ENCODE data around the gene IDI1.
"Not testable (repeated sequence)": the region's sequence is repeated elsewhere in the genome, so short reads cannot be mapped to it uniquely, and the experiment has no call there.

IDI1 gene

DNA sequence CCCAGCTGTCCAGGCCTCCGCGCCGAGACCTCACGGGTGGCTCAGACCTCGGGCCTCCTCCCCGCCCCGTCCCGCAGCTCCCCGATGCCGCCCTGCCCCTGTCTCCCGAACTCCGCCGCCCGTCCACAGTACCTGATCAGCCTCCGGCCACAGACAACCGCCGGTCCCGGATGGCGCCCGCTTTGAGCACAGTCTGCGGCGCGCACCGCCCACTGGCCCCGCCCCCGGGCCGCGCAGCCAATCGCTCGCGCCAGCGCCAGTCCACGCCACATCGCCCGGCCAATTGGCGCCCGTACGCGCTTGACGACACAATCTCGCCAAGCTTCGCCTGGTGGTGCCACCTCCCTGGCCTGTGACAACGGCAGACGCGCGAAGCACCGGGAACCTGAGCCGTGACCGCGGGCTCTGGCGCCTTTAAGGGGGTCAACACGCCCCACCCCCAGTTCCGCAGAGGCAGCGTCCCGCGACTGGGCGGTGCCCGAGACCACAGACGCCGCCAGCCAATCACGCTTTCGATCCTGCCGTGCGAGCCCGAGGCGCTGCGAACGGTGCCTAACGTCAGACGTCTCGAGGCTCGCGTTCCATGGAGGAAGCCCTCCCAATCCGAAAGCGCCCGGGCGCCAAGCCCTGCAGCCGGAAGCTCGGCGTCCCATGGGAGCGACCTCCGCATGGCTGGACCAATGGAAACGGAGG is at the start of gene IDI1:
Gene IDI1, minus strand, starts transcription at position 388 of the 693 bp plus-strand sequence. Its CDS starts 116 bp downstream, at position 272.
- DNase-seq = peak; percentile 96

DNA sequence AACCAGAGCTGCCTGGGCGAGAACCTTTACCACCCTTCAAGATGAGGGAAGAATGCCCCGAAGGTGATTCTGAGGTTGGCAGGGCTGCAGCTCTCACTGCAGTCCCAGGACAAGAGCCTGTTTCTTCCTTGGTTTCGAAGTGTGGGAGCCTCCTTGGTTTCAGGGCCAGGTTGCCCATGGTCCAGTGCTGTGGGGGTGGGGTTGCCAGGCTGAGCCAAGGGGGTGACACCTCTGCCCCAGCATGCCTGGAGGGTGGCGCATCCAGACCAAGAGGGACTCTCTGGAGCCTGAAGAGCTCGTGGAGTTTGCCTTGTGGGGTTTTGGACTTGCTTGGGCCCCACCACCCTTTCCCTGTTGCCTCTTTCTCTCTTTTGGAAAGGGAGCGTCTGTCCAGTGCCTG is 48.5 kb upstream of the IDI1 start:
- DNase-seq = no peak

DNA sequence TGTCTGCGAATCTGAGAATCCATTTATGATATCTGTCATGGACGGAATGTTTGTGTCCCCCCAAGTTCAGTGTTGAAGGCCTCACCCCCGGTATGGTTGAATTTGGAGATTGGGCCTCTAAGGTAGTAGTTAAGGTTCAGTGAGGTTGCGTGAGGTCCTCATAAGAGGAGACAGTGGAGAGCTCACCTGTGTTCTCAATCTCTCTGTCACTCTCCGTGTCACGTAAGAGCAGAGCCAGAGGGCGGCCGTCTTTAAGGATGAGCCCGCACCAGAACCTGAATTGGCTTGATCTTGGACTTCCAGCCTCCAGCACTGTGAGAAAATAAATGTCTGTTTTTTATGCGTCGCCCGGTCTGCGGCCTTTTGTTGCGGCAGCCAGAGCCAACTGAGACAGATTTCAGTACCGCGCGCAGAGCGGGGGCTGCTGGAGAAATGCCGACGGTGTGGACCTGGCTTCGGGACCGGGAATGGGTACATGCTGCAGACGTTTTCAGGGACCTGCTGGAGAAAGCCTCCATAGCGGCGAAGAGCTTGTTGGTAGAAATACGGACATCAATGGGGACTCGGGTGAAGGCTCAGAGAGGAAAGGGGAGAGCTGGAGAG is 47.5 kb upstream of the IDI1 start:
- DNase-seq = no peak

DNA sequence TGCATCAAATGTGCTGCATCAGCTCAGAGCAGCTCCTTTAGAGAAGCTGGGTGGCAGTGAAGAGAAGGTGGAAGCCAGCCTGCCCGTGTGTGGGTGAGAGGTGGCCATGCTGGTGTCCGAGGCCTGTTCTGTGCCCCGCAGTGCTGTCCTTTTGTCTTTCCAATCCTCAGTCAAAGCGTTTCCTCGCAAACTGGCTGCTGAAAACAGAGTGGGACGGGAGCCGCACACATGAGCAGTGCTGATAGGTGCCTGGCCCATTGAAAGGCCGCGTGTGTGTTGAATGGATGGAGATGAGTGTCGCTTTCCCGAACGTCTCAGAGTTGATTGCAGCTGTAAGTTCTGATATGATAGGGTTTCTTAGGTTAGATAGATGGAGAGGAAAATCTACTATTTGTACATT is 46.6 kb upstream of the IDI1 start:
- no peak for DNase-seq

DNA sequence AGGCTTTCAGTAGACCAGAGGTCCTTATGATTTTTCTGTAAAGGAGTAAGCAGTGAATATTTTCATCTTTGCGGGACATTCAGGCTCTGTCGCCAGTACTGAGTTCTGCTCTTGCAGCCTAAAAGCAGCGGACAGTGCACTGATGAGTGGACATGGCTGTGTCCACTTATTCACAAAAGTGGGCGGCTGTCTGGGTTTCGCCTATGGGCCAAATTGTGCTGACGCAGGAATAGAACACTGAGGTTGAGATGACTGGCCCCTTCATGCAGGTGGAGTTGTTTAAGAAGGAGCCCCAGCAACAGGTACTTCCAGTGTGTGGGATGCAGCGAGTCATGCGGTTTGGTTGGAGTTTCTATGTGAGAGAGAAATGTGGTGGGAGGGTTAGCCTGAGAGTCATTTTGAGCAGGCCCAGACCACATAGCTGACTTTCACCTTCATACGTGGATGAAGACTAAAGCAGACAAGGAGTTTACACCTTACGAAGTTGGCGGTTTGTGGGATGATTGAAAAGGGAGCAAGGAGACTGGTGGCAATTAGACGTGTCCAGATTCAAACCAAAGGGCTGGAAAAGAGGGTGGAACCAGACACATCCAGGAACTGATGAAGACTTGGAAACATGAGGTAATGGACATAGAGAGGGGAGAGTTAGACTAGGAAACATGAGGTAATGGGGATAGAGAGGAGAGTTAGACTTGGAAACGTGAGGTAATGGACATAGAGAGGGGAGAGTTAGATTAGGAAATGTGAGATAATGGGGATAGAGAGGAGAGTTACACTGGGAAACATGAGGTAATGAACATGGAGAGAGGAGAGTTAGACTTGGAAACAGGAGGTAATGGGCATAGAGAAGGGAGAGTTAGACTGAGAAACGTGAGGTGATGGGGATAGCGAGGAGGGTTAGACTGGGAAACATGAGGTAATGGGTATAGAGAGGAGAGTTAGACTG is 45.5 kb upstream of the IDI1 start:
- peak; percentile 68 for DNase-seq

DNA sequence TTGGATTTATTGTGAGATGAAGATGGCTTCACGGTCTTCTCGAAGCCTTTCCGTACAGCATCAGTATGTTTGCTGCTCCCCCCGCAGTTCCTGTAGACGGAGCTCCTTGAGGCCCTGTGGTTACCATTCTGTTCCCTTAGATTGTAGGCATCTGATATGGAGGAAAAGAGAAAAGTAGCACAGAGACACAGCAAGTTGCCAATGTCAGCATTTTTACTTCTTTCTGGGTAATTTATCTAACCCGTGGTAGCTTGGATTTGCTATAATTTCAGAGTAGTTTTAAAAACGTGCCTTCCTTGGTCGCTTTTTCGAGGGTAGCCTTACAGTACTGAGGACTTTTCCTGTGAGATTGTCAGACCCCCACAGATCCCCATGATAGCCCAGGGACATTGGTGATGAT is 44.8 kb upstream of the IDI1 start:
- no peak for DNase-seq

DNA sequence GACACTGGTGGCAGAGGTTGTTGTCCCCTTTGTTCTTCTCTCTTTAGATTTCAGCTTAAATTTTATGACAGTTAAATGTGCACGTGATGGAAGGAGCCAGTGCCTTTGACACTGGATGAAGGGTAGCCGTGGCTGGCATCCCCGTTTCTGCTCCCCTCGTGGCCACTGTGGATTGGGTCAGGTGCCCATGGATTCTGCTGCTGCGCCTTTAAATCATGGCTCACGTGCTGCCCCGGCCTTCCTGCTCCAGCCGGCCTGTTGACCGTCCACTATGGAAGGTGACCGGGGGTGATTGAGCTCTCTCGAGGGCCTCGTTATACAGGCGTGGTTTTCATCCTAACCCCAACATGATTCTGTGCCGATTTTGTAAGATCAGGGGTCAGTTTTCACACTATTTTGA is 41.8 kb upstream of the IDI1 start:
- DNase-seq = no peak

DNA sequence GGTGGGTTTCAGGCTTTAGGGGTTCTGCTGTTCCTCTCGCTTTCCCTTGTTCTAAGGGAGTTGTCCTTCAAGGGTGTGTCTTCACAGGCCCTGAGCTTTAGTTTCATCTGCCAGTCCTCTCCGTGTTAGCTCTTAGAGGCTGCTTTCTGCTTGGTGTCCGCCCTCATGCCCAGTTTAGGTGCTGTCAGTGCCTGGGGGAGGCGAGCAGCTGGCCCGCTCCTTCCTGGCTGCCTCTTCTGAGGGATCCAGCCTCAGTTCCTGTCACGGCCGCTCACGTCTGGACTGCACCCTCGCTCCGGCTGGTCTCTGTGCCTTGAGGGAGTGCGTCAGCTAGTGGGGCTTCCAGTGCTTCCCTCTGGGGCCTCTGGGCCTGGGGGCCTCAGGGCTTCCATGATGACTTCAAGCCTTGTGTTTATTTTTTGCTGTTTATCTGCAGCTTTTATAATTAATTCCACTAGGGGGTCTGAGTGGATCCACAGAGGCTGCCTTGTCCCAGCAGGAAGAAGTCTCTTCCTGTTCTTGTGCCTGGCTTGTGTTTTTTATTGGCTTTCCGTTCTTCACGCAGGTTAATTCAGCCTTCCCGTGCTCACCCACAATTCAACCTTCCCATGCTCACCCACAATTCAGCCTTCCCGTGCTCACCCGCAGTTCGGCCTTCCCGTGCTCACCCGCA is 40.2 kb upstream of the IDI1 start:
- DNase-seq = no peak

DNA sequence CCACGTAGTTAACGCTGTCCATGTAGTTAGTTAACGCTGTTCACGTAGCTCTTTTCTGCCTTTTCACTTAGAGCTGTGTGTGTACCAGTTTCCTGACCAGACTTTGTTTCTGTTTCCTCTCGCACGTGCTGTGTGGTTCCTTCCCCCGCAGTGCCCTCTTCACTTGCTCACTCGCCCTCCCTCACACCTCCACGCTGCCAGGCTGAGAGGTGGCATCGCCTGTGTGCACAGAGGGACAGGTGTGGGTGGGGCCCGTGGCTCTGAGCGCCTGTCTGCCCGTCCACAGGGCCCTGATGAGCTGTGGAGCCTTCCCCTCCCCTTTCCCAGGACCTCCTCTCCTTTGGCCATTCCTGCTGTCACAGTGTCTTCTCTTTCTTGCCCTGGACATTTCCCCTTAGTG is 37.9 kb upstream of the IDI1 start:
- no peak for DNase-seq

DNA sequence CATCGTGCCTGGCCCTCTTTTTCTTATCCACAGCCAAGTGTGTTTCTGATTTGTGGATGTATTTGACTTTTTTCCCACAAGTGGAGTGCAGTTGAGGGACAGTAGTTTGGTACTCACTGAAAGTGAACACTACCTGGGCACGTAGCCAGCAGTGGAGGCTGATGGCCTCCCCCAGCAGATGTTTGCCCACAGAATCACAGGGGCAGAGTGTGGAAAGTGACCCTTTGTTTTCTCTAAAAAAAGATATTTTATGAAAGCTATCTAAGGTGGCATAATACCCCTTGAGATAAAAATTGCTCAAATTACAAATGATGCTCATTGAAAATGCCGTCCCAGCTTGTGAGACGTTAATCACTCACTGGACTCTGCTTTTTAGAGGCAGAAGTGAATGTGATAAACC is 36.3 kb upstream of the IDI1 start:
- no peak for DNase-seq

DNA sequence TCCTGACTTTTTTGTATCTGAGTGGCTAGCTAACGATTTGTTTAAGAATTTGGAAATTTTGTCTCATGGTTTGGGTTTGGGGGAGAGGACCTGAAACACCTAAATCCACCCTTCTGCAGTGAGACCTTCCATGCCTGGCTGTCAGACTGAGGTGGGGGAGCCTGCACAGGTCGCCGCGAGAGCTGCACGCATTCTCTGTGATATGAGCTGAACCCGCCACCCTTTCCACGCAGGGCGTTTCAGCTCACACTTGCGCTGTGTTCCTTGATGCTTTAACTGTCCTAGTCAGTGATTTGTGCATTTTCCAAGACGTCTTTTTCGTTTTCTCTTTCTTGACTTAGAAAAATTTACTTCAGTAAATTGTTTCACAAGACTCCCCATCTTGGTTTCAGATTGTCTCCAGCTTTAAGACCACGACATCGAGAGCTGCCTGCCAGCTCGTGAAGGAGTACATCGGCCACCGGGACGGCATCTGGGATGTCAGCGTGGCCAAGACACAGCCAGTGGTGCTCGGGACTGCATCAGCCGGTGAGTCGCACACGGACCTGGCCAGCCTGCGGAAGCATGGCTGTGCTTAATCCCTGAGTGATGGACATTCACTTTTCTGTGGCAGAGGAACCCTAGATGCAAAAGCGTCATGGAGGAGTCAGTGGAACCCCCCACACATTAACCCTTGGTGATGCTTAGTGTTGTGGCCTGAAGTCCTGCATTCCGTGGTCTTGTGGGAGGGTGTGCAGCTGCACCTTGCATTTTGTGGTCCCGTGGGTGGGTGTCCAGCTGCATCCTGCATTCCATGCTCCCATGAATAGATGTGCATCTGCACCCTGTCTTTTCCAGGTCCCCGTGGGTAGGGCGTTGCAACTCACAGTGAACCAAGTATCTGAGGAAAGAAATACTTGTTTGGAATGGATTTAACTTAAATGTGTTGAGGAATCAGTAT is 35.4 kb upstream of the IDI1 start:
- no peak for DNase-seq

DNA sequence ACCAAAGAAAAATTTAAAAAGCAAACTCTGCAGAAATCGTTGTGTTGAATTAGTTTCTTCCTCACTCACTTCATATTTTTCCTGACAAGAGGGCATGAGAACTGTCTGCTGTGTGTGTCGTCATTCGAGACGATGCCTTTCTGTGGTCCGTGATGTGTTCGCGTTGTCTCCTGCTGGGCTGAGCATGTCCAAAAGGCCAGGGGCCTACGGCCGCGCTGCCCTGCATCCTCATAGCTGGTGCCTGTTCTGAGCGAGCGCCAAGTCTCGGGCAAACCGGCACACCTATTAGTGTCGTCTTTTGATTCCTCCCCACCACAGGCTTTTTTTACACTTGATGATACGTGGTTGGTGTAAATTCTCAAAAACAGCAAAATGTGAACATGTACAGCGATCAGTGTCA is 34.7 kb upstream of the IDI1 start:
- DNase-seq = no peak

DNA sequence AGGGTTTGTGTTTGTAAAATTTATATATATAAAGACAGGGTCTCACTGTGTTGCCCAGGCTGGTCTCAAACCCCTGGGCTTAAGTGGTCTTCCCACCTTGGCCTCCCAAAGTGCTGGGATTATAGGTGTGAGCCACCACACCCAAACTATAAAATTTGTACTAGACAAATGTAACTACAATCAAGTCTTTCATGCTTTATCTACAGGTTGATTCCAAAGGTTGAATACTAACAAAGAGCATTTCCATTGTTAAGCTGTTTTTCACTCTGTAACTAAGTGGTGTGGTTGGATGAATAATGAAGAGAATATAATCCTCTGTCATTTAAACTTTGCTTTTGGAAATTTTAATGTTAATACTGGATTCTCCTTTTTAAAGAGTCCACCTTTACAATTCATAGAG is 29.7 kb upstream of the IDI1 start:
- no peak for DNase-seq

DNA sequence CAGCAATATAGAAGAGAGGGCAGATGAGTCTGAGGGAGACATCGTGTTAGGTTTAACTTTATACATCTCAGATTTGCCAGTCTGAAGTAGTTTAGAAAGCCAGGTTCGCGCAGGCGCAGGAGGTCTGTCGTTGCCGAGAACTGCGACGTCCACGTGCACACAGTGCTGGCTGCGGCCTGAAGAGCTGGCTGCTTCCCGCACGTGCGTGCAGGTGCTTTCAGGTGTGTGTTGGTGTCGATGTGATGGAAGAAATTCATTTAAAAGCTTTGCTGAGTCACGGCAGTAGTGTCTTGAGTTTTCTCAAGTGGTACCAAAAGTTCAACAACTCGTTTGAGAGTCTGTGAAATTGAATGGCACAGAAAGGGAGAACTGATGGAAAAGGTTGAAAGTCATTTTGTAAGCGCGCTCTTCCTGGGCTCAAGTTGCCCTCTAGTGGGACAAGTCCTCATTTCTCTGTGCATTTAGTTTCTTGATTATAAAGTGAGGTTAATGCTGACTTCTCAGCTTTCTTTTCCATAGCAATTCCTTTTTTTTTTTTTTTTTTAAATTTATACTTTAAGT is 25.9 kb upstream of the IDI1 start:
- no peak for DNase-seq

DNA sequence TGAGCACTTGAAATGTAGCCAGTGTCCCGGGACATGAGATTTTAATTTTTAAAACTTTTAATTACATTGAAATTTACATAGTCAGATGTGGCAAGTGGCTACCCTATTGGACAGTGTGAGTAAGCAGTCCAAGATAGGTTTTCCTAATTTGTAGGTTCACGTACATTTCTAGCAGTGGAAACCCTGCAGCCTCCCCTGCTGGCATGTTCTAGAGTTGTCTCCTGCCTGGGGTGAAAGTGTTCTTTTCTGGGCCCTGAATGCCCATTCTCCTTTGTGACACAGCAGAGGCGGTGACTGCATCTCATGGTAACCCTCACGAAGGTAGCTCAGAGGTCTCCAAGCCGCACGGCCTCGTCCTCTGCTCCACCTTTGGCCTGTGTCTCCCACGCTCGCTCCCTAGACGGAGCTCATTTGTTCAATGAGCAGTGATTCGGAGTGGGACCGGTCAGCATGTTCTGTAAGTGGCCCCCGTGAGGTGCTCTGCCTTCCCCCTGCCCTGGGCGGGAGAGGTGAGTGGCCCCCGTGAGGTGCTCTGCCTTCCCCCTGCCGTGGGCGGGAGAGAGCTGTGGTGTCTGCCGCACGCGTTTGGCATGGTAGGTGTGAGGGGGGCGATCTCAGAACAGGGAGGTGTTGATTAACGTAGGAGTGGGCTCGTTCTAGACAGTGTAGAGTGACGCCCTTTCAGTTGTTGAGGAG is 25.3 kb upstream of the IDI1 start:
- DNase-seq = no peak

DNA sequence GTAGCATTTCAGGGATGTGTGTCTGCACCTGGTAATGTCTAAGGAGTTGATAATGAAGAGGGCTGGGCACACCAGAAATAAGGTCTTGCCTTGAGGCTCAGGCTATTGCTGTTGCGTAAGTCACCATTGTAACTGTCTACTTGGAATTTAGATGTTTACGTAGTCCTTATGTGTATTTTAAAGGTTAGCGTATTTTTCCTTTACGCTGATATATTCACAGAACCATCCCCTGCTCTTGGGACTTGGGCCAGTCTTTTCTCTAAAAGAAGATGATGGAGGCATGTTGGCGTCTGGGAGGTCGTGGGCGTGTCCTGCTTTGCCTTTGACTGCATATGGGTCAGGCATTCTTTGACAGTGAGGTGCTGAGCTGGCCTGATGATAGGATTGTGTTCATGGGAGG is 22.0 kb upstream of the IDI1 start:
- no peak for DNase-seq

DNA sequence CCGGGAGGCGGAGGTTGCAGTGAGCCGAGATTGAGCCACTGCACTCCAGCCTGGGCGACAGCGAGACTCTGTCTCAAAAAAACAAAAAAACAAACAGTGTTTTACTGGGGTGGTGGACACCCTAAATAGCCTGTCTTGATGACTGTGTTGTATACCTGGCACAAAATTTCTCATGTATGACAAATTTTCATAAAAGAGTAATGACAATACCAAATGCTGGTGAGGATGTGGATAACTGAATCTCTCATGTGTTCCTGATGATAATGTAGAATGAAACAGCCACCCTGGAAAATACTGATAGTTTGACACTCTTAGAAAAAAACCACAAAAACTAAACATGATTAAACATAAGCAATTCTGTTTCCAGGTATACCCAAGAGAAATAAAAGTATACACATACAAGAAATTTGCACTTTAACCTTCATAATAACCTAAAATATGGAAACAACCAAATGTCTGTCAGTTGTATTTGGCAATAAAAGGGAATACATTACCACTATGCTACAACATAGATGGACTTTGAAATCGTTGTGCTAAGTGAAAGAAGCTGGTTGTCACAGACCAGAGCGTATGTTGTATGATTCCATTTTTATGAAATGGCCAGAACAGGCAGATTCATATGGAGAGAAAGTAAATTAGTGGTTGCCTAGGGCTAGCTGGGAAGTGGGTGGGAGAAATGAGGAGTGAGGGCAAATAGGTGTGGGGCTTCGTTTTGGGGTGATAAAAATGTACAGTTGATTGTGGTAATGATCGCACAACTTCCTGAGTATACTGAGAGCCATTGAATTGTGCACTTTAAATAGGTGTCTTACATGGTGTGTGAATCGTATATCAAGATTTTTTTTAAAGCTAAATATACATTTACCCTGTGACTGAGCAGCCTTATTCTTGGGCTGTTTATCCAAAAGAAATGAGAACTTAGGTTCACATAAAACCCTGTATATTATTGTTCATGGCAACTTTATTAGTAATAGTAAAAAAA is 19.8 kb upstream of the IDI1 start:
- DNase-seq = no peak

DNA sequence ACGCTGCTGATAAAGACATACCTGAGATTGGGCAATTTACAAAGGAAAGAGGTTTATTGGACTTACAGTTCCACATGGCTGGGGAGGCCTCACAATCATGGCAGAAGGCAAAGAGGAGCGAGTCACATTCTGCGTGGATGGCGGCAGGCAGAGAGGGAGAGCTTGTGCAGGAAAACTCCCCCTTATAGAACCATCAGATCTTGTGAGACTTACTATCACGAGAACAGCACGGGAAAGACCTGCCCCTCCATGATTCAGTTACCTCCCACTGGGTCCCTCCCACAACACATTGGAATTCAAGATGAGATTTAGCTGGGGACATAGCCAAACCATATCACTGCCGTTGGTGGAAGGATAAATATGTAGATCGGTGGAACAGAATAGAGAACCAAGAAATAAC is 17.8 kb upstream of the IDI1 start:
- not testable (repeated sequence) for DNase-seq

DNA sequence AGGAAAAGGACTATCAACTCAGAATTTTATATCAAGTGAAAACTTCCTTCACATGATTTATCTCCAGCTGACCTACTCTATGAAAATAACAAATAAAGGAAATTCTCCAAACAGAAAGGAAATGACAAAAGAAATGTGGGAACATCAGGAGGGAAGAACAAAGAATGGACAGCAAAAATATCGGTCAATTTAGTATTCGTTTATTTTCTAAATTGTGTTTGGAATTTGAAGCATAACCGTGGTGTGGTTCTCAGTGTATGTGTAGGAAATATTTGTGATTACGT is 16.0 kb upstream of the IDI1 start:
- no peak for DNase-seq

DNA sequence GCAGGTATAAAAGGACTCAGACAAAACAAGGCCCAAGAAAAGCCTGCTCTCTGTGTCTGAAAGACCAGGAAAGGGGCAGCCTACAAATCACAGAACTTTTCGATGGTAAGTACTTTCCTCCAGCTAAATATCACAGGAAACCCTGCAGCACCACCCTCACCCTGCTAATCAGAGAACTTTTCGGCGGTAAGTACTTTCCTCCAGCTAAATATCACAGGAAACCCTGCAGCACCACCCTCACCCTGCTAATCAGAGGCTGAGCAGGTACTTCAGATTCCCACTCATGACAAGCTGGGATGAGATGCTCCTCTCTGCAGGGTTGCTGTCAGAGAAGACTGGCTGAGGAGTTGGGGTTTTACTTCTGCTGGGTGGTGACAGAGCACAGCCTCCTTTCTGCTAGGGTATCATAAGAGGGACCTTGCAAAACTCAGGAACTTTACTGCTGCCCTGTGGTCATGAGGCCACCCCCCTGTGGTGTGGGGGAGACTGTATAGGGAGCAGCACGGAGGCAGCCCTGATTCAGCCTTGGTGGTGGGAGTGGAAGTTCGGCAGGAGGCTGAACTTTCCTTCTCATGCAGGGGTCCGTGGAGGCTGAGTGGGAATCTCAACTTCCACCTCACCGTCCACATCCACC is 14.4 kb upstream of the IDI1 start:
- no peak for DNase-seq
